Loucy (cell line): ENCODE results near the gene DUS2.

Source experiments
- CTCF ChIP-seq: fragments of 200-600 bp; sonication (generic); conservative IDR thresholded peaks from 2 replicates; pipeline ENCODE4 v1.5.1; 2014; ENCODE audit warnings: mild to moderate bottlenecking, antibody characterized with exemption, low read length
- EZH2phosphoT487 ChIP-seq: fragments of 200-600 bp; IDR thresholded peaks from 2 replicates; pipeline ENCODE4 v1.6.1; 2018; ENCODE audit warnings: antibody characterized with exemption, mild to moderate bottlenecking, moderate library complexity, borderline replicate concordance

- TF ChIP-seq CTCF: no peak
- no peak for TF ChIP-seq EZH2phosphoT487
These were observed 74.8 kb downstream of the DUS2 start for GRCh38 chr16:68097895-68098294.
